Bronchial epithelial cell (primary cell): ENCODE results near the gene ARFGAP2. TPM values are rescaled to one million over a fixed set of nuclear protein-coding genes. Genes with fewer than 3 reads are reported as not detected.

Experiments used
- DNase-seq: peaks from one replicate; pipeline ENCODE4 v3.0.0-alpha.2; 2010; ENCODE audit warnings: low read depth
- FAIRE-seq: peaks from 2 replicates; lab custom pipeline; 2011; peaks lifted over from hg19 to GRCh38; lab: Jason Lieb, UNC
- H3K27me3 ChIP-seq: 2 replicates; pipeline ENCODE4 v1.5.1; 2011; ENCODE audit warnings: low read length; ENCODE audit not compliant: control insufficient read depth, insufficient read depth
- H3K36me3 ChIP-seq: 2 replicates; pipeline ENCODE4 v1.5.1; 2011; ENCODE audit warnings: low read length; ENCODE audit not compliant: control insufficient read depth, insufficient read depth
- H3K4me3 ChIP-seq: 2 replicates; pipeline ENCODE4 v1.5.1; 2011; ENCODE audit warnings: mild to moderate bottlenecking, low read depth, low read length, control low read depth
- CTCF ChIP-seq: IDR thresholded peaks from 2 replicates; pipeline ENCODE4 v1.5.1; 2011; ENCODE audit warnings: mild to moderate bottlenecking, moderate library complexity, low read length, control low read depth, inconsistent platforms; ENCODE audit not compliant: insufficient read depth, severe bottlenecking
- total RNA-seq: library from RNA; depleted of rRNA; stranded (reverse); fragments of >200 nt; gene quantifications from 2 replicates; pipeline ENCODE4 v1.2.1, GENCODE V29; 2014

The ARFGAP2 gene
- total RNA-seq, 1 donor from 2014 or later = 105 TPM

- no peak for TF ChIP-seq CTCF
- FAIRE-seq (no peak), DNase-seq (no peak)
- no peak overlapping the region for H3K4me3 ChIP-seq
- no peaks in the 10 kb centered on the region for H3K36me3 ChIP-seq
- H3K27me3 ChIP-seq = no peaks in the 10 kb centered on the region
Observed at GRCh38 chr11:47132490-47132889, 44.2 kb downstream of the ARFGAP2 start.

DNA sequence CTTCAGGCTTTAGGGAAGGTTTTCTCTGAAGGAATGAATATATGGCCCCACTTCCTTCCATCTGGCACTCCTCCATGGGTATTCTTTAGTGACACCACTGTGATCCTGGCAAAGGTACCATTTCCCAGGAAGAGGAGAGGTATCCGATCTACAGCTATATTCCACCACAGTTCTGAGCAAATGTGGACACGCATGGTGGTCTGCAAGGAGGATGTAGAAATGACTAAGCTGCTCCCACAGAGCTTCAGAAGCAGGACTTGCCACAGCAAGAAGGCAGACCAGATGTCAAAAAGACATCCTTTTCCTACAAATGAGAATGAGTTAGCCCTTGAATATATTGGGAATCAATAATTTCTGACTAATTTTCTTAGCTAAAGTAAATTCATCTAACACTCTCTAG is 45.5 kb downstream of the ARFGAP2 start:
- DNase-seq (no peak), FAIRE-seq (no peak)
- H3K27me3 ChIP-seq = no peaks in the 10 kb centered on the region
- H3K4me3 ChIP-seq = no peak overlapping the region
- H3K36me3 ChIP-seq = no peaks in the 10 kb centered on the region
- no peak for TF ChIP-seq CTCF

DNA sequence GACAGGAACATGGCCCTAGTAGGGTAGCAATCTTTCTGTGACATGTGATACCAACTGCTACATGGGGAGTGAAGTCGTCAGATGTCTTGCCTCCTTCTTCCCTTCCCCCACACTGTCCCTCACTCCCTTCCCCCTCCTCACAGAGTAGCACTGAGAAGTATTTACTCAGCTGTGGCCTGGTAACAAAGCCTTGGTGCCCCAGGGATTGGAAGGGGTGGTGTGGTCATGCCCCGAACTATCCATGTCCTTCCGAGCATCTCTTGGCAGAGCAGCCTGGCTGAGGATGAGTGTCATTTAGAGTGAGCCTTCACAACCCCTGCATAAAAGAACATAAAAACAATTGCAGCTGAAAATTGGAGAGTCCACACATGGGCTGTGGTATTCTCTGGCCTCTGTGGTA is 46.1 kb downstream of the ARFGAP2 start:
- no peak for FAIRE-seq
- TF ChIP-seq CTCF = no peak
- Histone ChIP-seq H3K4me3 (no peak overlapping the region), H3K36me3 (no peaks in the 10 kb centered on the region), H3K27me3 (no peaks in the 10 kb centered on the region)
- no peak for DNase-seq

DNA sequence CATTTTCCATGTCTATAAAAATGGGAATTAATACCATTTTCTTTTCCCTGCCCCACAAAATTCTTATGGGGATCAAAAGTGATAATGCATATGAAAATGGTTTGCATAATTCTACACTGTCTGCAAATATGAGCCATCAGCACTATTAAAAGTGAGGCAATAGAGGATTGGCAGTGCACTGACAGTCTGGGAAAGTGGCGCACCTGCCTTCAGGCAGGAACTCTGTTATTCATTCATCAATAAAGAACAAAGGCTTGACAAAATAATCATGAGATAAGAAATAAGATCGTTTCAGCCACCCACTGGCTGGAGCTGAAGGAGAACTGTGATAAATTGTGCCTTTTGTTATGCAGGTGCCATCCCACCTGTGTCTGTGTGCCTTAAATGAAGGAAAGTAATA is 49.5 kb downstream of the ARFGAP2 start:
- H3K36me3 ChIP-seq = no peaks in the 10 kb centered on the region
- FAIRE-seq = no peak
- no peak overlapping the region for H3K4me3 ChIP-seq
- no peaks in the 10 kb centered on the region for H3K27me3 ChIP-seq
- DNase-seq = no peak
- TF ChIP-seq CTCF = no peak

DNA sequence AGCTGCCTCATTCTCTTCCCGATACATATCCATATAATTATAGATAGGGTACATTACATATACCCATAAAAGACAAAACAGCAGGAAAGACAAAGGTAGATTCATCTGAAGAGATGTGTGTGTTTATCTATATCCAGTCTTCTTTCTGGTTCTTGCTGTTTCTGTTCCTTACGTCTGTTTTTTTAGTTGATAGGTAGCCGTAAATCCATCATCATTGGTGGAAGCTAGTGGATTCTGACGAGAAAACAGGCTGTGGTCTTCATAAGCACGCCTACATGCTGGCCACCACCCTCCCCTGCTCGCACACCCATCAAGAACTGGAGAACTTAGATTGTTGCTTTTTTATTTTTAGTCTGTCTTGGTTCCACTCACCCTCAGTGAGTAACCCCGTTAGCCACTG is 51.6 kb downstream of the ARFGAP2 start:
- Histone ChIP-seq H3K27me3 (no peaks in the 10 kb centered on the region), H3K4me3 (no peak overlapping the region), H3K36me3 (no peaks in the 10 kb centered on the region)
- FAIRE-seq (no peak), DNase-seq (no peak)
- TF ChIP-seq CTCF = no peak

GRCh38 chr11:47124675-47125074 is 52.0 kb downstream of the ARFGAP2 start:
- no peak for TF ChIP-seq CTCF
- H3K36me3 ChIP-seq = no peaks in the 10 kb centered on the region
- H3K4me3 ChIP-seq = no peak overlapping the region
- DNase-seq (no peak), FAIRE-seq (no peak)
- no peaks in the 10 kb centered on the region for H3K27me3 ChIP-seq
